GM12878 (cell line): Measurements from ENCODE around the gene RHOB. TPM values are rescaled to one million over a fixed set of nuclear protein-coding genes. Genes with fewer than 3 reads are reported as not detected.

ENCODE experiments used
- ATAC-seq: fragments of 200-7000 bp; cut with Tn5 transposase; 3 replicates; pipeline ENCODE4 v1.9.1; 2020; ENCODE audit warnings: mild to moderate bottlenecking, moderate library complexity
- BruUV-seq: library from RNA; stranded (reverse); fragments of 400-500 nt; replicated peaks from 2 replicates; lab custom pipeline; 2021; lab: Mats Ljungman, UMichigan
- CTCF ChIA-PET: fragments of 300-600 bp; sonication (Branson Sonifier 250); formaldehyde crosslinking; extraction: SDS; loops from one replicate; lab custom pipeline; 2021; ENCODE audit warnings: inconsistent platforms; lab: Yijun Ruan, JAX
- POLR2A ChIA-PET: fragments of 350-600 bp; formaldehyde crosslinking; extraction: SDS; loops from one replicate; lab custom pipeline; 2021; ENCODE audit warnings: inconsistent platforms; lab: Charles Lee
- RAD21 ChIA-PET: fragments of 300-600 bp; sonication (Branson Sonifier 250); formaldehyde crosslinking; loops from one replicate; lab custom pipeline; 2023; ENCODE audit warnings: antibody characterized with exemption; ENCODE audit not compliant: unreplicated experiment; lab: Charles Lee
- SMC1A ChIA-PET: fragments of 300-600 bp; sonication (Branson Sonifier 250); formaldehyde crosslinking; loops from one replicate; lab custom pipeline; 2023; ENCODE audit not compliant: unreplicated experiment, uncharacterized antibody; lab: Charles Lee
- DNase-seq: peaks from one replicate; pipeline ENCODE4 v3.0.0-alpha.2; 2011; ENCODE audit warnings: low read depth, low spot score
- FAIRE-seq: peaks from 3 replicates; lab custom pipeline; 2011; peaks lifted over from hg19 to GRCh38; lab: Jason Lieb, UNC
- H2AFZ ChIP-seq: 2 replicates; pipeline ENCODE4 v1.6.0; 2011; ENCODE audit warnings: low read depth, low read length, control low read depth; ENCODE audit not compliant: control insufficient read depth
- H3K27ac ChIP-seq: 2 replicates; pipeline ENCODE4 v1.5.1; 2011; ENCODE audit warnings: control low read depth; ENCODE audit not compliant: control insufficient read depth, insufficient read depth
- H3K27me3 ChIP-seq, 2 experiments: replicated peaks in 1 of 2; 2 replicates each; pipeline versions ENCODE4 v1.6.0 to v1.6.1; 2011; ENCODE audit warnings: low read length in 1 of 2; ENCODE audit not compliant: control insufficient read depth in 2 of 2, insufficient read depth in 2 of 2
- H3K36me3 ChIP-seq, 2 experiments: 2 replicates each; pipeline ENCODE4 v1.5.1; 2011; ENCODE audit warnings: low read length in 1 of 2; ENCODE audit not compliant: control insufficient read depth in 2 of 2, insufficient read depth in 2 of 2
- H3K4me1 ChIP-seq: 2 replicates; pipeline ENCODE4 v1.6.1; 2011; ENCODE audit warnings: mild to moderate bottlenecking, low read length, moderate library complexity, mixed read lengths; ENCODE audit not compliant: control insufficient read depth, insufficient read depth
- H3K4me2 ChIP-seq: 2 replicates; pipeline ENCODE4 v1.6.0; 2011; ENCODE audit warnings: control low read depth; ENCODE audit not compliant: control insufficient read depth, insufficient read depth
- H3K4me3 ChIP-seq: fragments of 200-600 bp; sonication (generic); 2 replicates; pipeline ENCODE4 v1.5.1; 2016
- H3K79me2 ChIP-seq: 2 replicates; pipeline ENCODE4 v1.6.0; 2011; ENCODE audit warnings: low read length; ENCODE audit not compliant: control insufficient read depth, insufficient read depth
- H3K9ac ChIP-seq: 2 replicates; pipeline ENCODE4 v1.8.0; 2011; ENCODE audit warnings: low read length, control low read depth, mixed read lengths; ENCODE audit not compliant: control insufficient read depth, insufficient read depth
- H3K9me3 ChIP-seq: replicated peaks from 3 replicates; pipeline ENCODE4 v1.5.1; 2011; ENCODE audit warnings: mild to moderate bottlenecking, low read length; ENCODE audit not compliant: control insufficient read depth, insufficient read depth
- H4K20me1 ChIP-seq: 2 replicates; pipeline ENCODE4 v1.6.0; 2011; ENCODE audit not compliant: control insufficient read depth, insufficient read depth
- CHD2 ChIP-seq: IDR thresholded peaks from 2 replicates; pipeline ENCODE4 v1.6.1; 2011; ENCODE audit warnings: low read depth, low read length, improper control_type of control experiment, borderline replicate concordance
- E4F1 ChIP-seq: fragments of 450-650 bp; IDR thresholded peaks from 2 replicates; pipeline ENCODE4 v1.6.1; 2018; ENCODE audit warnings: borderline replicate concordance, mild to moderate bottlenecking; ENCODE audit not compliant: partially characterized antibody
- ESRRA ChIP-seq: IDR thresholded peaks from 2 replicates; pipeline ENCODE4 v1.6.1; 2012; ENCODE audit warnings: mild to moderate bottlenecking, low read length, improper control_type of control experiment
- IKZF1 ChIP-seq: fragments of 450-650 bp; conservative IDR thresholded peaks from 2 replicates; pipeline ENCODE4 v1.6.1; 2017; ENCODE audit warnings: antibody characterized with exemption, mild to moderate bottlenecking
- JUNB ChIP-seq: IDR thresholded peaks from 2 replicates; pipeline ENCODE4 v1.6.1; 2016; ENCODE audit warnings: antibody characterized with exemption, mild to moderate bottlenecking
- POU2F2 ChIP-seq: IDR thresholded peaks from 3 replicates; pipeline ENCODE4 v1.6.1; 2011; ENCODE audit warnings: low read depth, mild to moderate bottlenecking, low read length, borderline replicate concordance
- SMC3 ChIP-seq: IDR thresholded peaks from 2 replicates; pipeline ENCODE4 v1.6.1; 2011; ENCODE audit warnings: low read length, improper control_type of control experiment, borderline replicate concordance
- TAF1 ChIP-seq: IDR thresholded peaks from 2 replicates; pipeline ENCODE4 v1.6.1; 2011; ENCODE audit warnings: mild to moderate bottlenecking, low read depth, low read length, borderline replicate concordance
- TBL1XR1 ChIP-seq: IDR thresholded peaks from 2 replicates; pipeline ENCODE4 v1.6.1; 2012; ENCODE audit warnings: low read depth, low read length, improper control_type of control experiment
- USF1 ChIP-seq: IDR thresholded peaks from 2 replicates; pipeline ENCODE4 v1.6.1; 2011; ENCODE audit warnings: borderline replicate concordance, low read depth, mild to moderate bottlenecking, moderate library complexity, mixed read lengths, low read length; ENCODE audit not compliant: insufficient read depth; ENCODE audit errors: extremely low read length
- ZNF592 ChIP-seq: fragments of 450-650 bp; IDR thresholded peaks from 2 replicates; pipeline ENCODE4 v1.6.1; 2017; ENCODE audit warnings: mild to moderate bottlenecking, moderate library complexity
- WGBS: methylation state at CpG from one replicate; pipeline ENCODE4 v1.1.6; 2016; ENCODE audit warnings: low lambda C conversion rate; ENCODE audit not compliant: insufficient replicate concordance, insufficient coverage; ENCODE audit errors: missing lambda C conversion rate; 5-methylcytosine and 5-hydroxymethylcytosine counted together
- in situ Hi-C: fragments of 300-500 bp; cut with MboI; formaldehyde crosslinking; loops from 9 replicates; pipeline ENCODE4 v1.14.3; 2018; ENCODE audit warnings: mixed read lengths
- intact Hi-C: fragments of 100-400 bp; cut with micrococcal nuclease; formaldehyde crosslinking; loops from one replicate; pipeline ENCODE4 v1.14.2; 2022; ENCODE audit not compliant: unreplicated experiment
- polyA plus RNA-seq, 11 experiments: library from polyadenylated mRNA; depleted of rRNA in 4 of 11; unstranded in 6 of 11; stranded (reverse) in 5 of 11; fragments of >200 nt; fragmentation: Nextera tagmentation in 4 of 11; fragmentation: Illumina TruSeq in 1 of 11; extraction: Ambion mirVana in 4 of 11; extraction: Trizol in 1 of 11; gene quantifications; 1 replicate in 1 of 11; 2 replicates in 10 of 11; pipeline versions ENCODE4 v1.2.1 to v1.2.3, GENCODE V29; 2011 to 2016; ENCODE audit warnings: inconsistent platforms in 2 of 11, missing spikeins in 2 of 11, low read depth in 1 of 11
- total RNA-seq, 4 experiments: library from RNA; depleted of rRNA in 3 of 4; stranded (reverse); fragments of >200 nt in 3 of 4; fragmentation: Illumina TruSeq in 1 of 4; extraction: Trizol in 1 of 4; gene quantifications; 2 replicates each; pipeline versions ENCODE4 v1.2.1 to v1.2.3, GENCODE V29; 2013 to 2021

Gene RHOB
- total and polyA plus RNA-seq, 10 of the 15 experiments (the other 5 are each of a cell fraction or from before 2014, with no cell fraction given) = 0.03 to 4.5 (median 1.2) TPM

GRCh38 chr2:20439503-20439902 is 7.4 kb upstream of the RHOB start (continued):
- TF ChIP-seq USF1 (no peak), TBL1XR1 (no peak), JUNB (no peak)

- POLR2A ChIA-PET = interaction anchor here (0.7 to 1.3 kb wide), 4 partner anchors 74 to 255 kb away, joined by 3 to 5 read pairs (median 4); no protein-coding TSS in a partner anchor
- Histone ChIP-seq H3K36me3 (no peaks in the 10 kb centered on the region), H3K4me1 (no peaks in the 10 kb centered on the region), H3K79me2 (no peaks in the 10 kb centered on the region), H2AFZ (no peak overlapping the region), H3K4me3 (no peak overlapping the region), H3K9me3 (no peaks in the 10 kb centered on the region), H4K20me1 (no peaks in the 10 kb centered on the region; the same call in 1 of the 2 replicates), H3K27me3 (peaks cover 2 to 3% of the 10 kb centered on the region in 2 experiments; a peak in 2 of 4 replicates), H3K4me2 (no peak overlapping the region), H3K27ac (no peak overlapping the region), H3K9ac (no peak overlapping the region)
- RAD21 ChIA-PET = interaction anchor here (0.6 to 4.7 kb wide), 9 partner anchors 10 to 202 kb away, joined by 3 to 31 read pairs (median 4); no protein-coding TSS in a partner anchor
- no TSS peak for BruUV-seq
- SMC1A ChIA-PET = interaction anchor here (0.6 to 4.7 kb wide), 11 partner anchors 10 to 667 kb away, joined by 3 to 39 read pairs (median 3); no protein-coding TSS in a partner anchor
- intact Hi-C loops = loop anchor here (10.0 kb wide), 1 partner anchor 385 kb away; the partner anchor contains the start of gene LDAH
- WGBS = 71% methylated on average over 6 of the region's 6 CpGs
- FAIRE-seq = no peak
- in situ Hi-C loops = loop anchor here (5.0 to 25.0 kb wide), 2 partner anchors 202 to 522 kb away; no protein-coding TSS in a partner anchor
- DNase-seq = no peak
- CTCF ChIA-PET = interaction anchor here (0.6 to 8.0 kb wide), 14 partner anchors 10 to 943 kb away, joined by 3 to 73 read pairs (median 4); partner anchors contain the start of gene HS1BP3
- ATAC-seq = no peak
- TF ChIP-seq SMC3 = no peak
- no peak for TF ChIP-seq E4F1
- no peak for TF ChIP-seq ESRRA
- no peak for TF ChIP-seq POU2F2
- no peak for TF ChIP-seq TAF1
- TF ChIP-seq IKZF1 = no peak
- TF ChIP-seq CHD2 = no peak
- no peak for TF ChIP-seq ZNF592
These were observed 6.8 kb upstream of the RHOB start for GRCh38 chr2:20440001-20440560.
